Neural cell (in vitro differentiated cells): Measurements from ENCODE around the gene COL16A1. TPM values are rescaled to one million over a fixed set of nuclear protein-coding genes. Genes with fewer than 3 reads are reported as not detected.
"Not testable (repeated sequence)": the region's sequence is repeated elsewhere in the genome, so short reads cannot be mapped to it uniquely, and the experiment has no call there.

Experiments
- H2AFZ ChIP-seq: fragments of 200-600, 300-800 bp; sonication (generic), shearing (Covaris generic); 2 replicates; pipeline ENCODE4 v1.6.0; 2014; ENCODE audit warnings: low read depth, mild to moderate bottlenecking, antibody characterized with exemption, low read length, moderate library complexity
- H3F3A ChIP-seq: fragments of 200-600 bp; shearing (Covaris generic); 2 replicates; pipeline ENCODE4 v1.6.1; 2016; ENCODE audit warnings: mild to moderate bottlenecking, moderate library complexity, mixed read lengths, antibody characterized with exemption, low read length; ENCODE audit not compliant: insufficient read depth, poor library complexity, severe bottlenecking
- H3K27ac ChIP-seq: fragments of 200-600, 300-800 bp; sonication (generic), shearing (Covaris generic); 2 replicates; pipeline ENCODE4 v1.5.1; 2014; ENCODE audit warnings: mild to moderate bottlenecking, low read length, moderate library complexity
- H3K27me3 ChIP-seq: fragments of 300-800, 200-600 bp; sonication (generic), shearing (Covaris generic); 2 replicates; pipeline ENCODE4 v1.6.0; 2014; ENCODE audit warnings: mild to moderate bottlenecking, low read depth, low read length, moderate library complexity; ENCODE audit not compliant: insufficient read depth
- H3K36me3 ChIP-seq: fragments of 300-800, 200-600 bp; sonication (generic), shearing (Covaris generic); 2 replicates; pipeline ENCODE4 v1.5.1; 2014; ENCODE audit warnings: mild to moderate bottlenecking, antibody characterized with exemption, low read length, moderate library complexity; ENCODE audit not compliant: insufficient read depth
- H3K4me2 ChIP-seq: fragments of 300-800, 200-600 bp; sonication (generic), shearing (Covaris generic); 2 replicates; pipeline ENCODE4 v1.6.0; 2014; ENCODE audit warnings: mild to moderate bottlenecking, low read length
- H3K4me3 ChIP-seq: fragments of 300-800, 200-600 bp; sonication (generic), shearing (Covaris generic); 2 replicates; pipeline ENCODE4 v1.5.1; 2014; ENCODE audit warnings: mild to moderate bottlenecking, low read length, moderate library complexity
- H3K79me2 ChIP-seq: fragments of 200-600 bp; shearing (Covaris generic); replicated peaks from 2 replicates; pipeline ENCODE4 v1.6.0; 2014; ENCODE audit warnings: mild to moderate bottlenecking, low read length, moderate library complexity; ENCODE audit not compliant: insufficient read depth
- H3K9ac ChIP-seq: fragments of 300-800, 200-600 bp; sonication (generic), shearing (Covaris generic); 2 replicates; pipeline ENCODE4 v1.6.1; 2016; ENCODE audit warnings: mild to moderate bottlenecking, low read length, mixed read lengths
- H3K9me2 ChIP-seq: fragments of 200-600 bp; shearing (Covaris generic); 2 replicates; pipeline ENCODE4 v1.6.1; 2016; ENCODE audit warnings: mild to moderate bottlenecking, low read length, mixed read lengths; ENCODE audit not compliant: insufficient read depth
- H3K9me3 ChIP-seq: fragments of 200-600, 300-800 bp; sonication (generic), shearing (Covaris generic); 2 replicates; pipeline ENCODE4 v1.6.1; 2016; ENCODE audit warnings: mild to moderate bottlenecking, mixed run types, low read length, moderate library complexity, mixed read lengths
- H4K20me1 ChIP-seq: fragments of 200-600 bp; shearing (Covaris generic); 2 replicates; pipeline ENCODE4 v1.6.1; 2016; ENCODE audit warnings: mild to moderate bottlenecking, mixed run types; ENCODE audit not compliant: insufficient read depth
- EP300 ChIP-seq: fragments of 450-650 bp; conservative IDR thresholded peaks from 2 replicates; pipeline ENCODE4 v1.6.1; 2014; ENCODE audit warnings: antibody characterized with exemption, mild to moderate bottlenecking, moderate library complexity; ENCODE audit not compliant: poor library complexity, severe bottlenecking
- EZH2 ChIP-seq: fragments of 200-600, 300-800 bp; shearing (Covaris generic), sonication (generic); IDR thresholded peaks from 2 replicates; pipeline ENCODE4 v1.6.1; 2014; ENCODE audit warnings: antibody characterized with exemption, low read length, borderline replicate concordance, mild to moderate bottlenecking; ENCODE audit not compliant: insufficient read depth, poor library complexity, severe bottlenecking
- MXI1 ChIP-seq: fragments of 450-650 bp; conservative IDR thresholded peaks from 2 replicates; pipeline ENCODE4 v1.6.1; 2014; ENCODE audit warnings: antibody characterized with exemption, mild to moderate bottlenecking; ENCODE audit not compliant: poor library complexity, severe bottlenecking
- POLR2AphosphoS5 ChIP-seq: IDR thresholded peaks from 2 replicates; pipeline ENCODE4 v1.6.1; 2012
- RAD21 ChIP-seq: fragments of 450-650 bp; conservative IDR thresholded peaks from 2 replicates; pipeline ENCODE4 v1.6.1; 2014; ENCODE audit warnings: antibody characterized with exemption, mild to moderate bottlenecking, moderate library complexity
- SMC3 ChIP-seq: fragments of 450-650 bp; conservative IDR thresholded peaks from 2 replicates; pipeline ENCODE4 v1.6.1; 2014; ENCODE audit warnings: antibody characterized with exemption, mild to moderate bottlenecking, moderate library complexity; ENCODE audit not compliant: poor library complexity
- TAF1 ChIP-seq: IDR thresholded peaks from 2 replicates; pipeline ENCODE4 v1.6.1; 2012; ENCODE audit warnings: low read depth
- polyA plus RNA-seq: library from polyadenylated mRNA; depleted of rRNA; stranded (reverse); fragments of >200 nt; gene quantifications from 2 replicates; pipeline ENCODE4 v1.2.3, GENCODE V29; 2014
- TF ChIP-seq, protein P1 (sequence below): fragments of 450-650 bp; IDR thresholded peaks from 2 replicates; pipeline ENCODE4 v1.5.1; 2014; ENCODE audit warnings: antibody characterized with exemption, mild to moderate bottlenecking, moderate library complexity; ENCODE audit not compliant: poor library complexity, severe bottlenecking
- TF ChIP-seq, protein P2 (sequence below): IDR thresholded peaks from 2 replicates; pipeline ENCODE4 v1.6.1; 2012; ENCODE audit warnings: borderline replicate concordance

COL16A1 gene
- polyA plus RNA-seq, 1 donor from 2014 or later = 3.4 TPM

DNA sequence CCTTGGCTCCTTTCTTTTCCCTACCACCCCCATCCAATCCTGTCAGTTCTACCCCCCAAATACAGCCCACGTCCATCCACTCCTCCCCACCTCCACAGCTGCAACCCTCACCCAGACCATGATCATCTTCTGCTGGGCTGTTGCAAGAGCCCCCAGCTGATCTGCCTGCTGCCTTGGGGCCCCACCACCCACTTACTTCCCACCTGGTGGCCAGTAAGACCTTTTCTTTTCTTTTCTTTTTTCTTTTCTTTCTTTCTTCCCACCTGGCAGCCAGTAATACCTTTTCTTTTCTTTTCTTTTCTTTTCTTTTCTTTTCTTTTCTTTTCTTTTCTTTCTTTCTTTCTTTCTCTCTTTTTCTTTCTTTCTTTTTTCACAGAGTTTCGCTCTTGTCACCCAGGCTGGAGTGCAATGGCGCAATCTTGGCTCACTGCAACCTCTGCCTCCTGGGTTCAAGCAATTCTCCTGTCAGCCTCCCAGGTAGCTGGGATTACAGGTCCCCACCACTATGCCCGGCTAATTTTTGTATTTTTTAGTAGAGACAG, 3.3 kb upstream of the COL16A1 start:
- not testable (repeated sequence) for H3K27ac ChIP-seq, H3K36me3 ChIP-seq, H3F3A ChIP-seq, H3K9ac ChIP-seq, H3K9me3 ChIP-seq, H3K4me3 ChIP-seq, H4K20me1 ChIP-seq, H3K4me2 ChIP-seq, H2AFZ ChIP-seq, H3K9me2 ChIP-seq, H3K79me2 ChIP-seq
- H3K27me3 ChIP-seq = peaks cover 13% of the 10 kb centered on the region

DNA sequence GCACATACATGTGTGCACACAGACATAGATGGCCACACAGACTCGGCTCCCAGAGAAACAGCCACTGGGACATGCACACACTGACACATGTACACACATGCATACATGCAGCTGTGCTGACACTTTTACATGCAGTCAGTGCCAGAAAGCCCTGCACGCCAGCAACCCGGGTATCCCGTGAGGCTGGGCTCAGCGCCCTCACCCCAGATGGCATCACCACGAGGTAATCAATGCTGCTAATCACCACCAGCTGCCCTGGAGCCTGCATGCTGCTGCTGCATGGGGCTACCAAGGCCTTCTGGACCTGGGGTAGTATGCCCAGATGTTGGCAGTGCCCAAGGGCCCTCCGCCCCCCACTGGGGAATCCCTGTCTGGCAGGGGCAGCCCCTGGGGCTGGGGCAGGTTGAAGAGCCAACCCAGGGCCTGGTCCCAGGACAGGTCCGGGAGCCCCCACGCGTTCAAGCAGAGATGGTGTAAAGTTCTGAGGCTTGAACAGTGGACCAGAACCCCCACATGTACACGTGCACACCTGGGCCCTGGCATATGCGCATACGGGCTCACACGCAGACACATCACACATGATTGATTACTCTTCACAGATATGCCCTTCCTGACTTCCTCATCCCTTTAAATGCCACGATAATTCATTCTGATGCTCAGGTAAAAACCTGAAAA, 2.7 kb upstream of the COL16A1 start:
- peaks cover 13% of the 10 kb centered on the region for H3K27me3 ChIP-seq
- H3K9ac ChIP-seq = no peak overlapping the region
- no peaks in the 10 kb centered on the region for H3K9me2 ChIP-seq
- no peaks in the 10 kb centered on the region for H3K9me3 ChIP-seq
- no peaks in the 10 kb centered on the region for H3K79me2 ChIP-seq
- H2AFZ ChIP-seq = no peak overlapping the region
- no peaks in the 10 kb centered on the region for H3K36me3 ChIP-seq
- H3F3A ChIP-seq = no peaks in the 10 kb centered on the region
- H3K27ac ChIP-seq = no peak overlapping the region
- H3K4me2 ChIP-seq = no peak overlapping the region
- no peaks in the 10 kb centered on the region for H4K20me1 ChIP-seq
- no peak overlapping the region for H3K4me3 ChIP-seq
- TF ChIP-seq, protein P1, sequence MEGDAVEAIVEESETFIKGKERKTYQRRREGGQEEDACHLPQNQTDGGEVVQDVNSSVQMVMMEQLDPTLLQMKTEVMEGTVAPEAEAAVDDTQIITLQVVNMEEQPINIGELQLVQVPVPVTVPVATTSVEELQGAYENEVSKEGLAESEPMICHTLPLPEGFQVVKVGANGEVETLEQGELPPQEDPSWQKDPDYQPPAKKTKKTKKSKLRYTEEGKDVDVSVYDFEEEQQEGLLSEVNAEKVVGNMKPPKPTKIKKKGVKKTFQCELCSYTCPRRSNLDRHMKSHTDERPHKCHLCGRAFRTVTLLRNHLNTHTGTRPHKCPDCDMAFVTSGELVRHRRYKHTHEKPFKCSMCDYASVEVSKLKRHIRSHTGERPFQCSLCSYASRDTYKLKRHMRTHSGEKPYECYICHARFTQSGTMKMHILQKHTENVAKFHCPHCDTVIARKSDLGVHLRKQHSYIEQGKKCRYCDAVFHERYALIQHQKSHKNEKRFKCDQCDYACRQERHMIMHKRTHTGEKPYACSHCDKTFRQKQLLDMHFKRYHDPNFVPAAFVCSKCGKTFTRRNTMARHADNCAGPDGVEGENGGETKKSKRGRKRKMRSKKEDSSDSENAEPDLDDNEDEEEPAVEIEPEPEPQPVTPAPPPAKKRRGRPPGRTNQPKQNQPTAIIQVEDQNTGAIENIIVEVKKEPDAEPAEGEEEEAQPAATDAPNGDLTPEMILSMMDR = no peak

DNA sequence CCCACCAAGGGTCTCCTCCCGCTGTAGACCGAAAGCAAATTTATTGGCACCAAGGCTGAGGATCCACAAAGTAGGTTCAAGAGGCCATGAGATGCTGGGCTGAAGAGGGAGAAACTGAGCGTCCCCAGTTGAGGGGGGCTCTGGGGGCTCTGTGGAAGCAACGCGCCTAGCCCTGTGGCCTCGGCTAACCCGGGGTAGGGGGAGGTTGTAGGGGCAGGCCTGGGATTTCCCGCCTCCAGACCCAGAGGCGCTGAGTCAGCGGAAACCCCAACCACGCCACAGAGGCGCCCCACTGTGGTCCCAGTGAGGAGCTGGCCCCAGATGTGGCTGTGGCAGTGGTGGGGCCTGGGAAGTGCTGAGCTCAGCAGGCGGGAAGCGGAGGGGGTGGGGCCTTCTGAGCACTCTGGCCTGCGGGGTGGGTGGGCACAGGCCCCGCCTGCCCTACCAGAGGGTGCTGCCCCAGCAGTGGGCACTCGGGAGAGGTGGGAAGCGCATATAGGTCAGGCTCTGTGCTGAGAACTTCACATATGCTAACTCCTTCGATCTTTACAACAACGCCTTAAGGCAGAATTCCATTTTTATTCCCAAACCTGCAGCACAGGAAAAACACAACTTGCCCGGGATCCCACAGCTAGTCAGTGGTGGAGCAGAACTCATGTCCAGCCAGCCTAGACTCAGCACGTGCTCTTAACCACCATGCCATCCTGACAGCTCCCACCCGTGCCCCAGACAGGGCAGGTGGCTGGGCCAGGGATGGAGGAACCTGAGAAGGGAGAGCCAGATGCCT, 1.5 kb upstream of the COL16A1 start:
- H4K20me1 ChIP-seq = no peaks in the 10 kb centered on the region
- H3K9ac ChIP-seq = no peak overlapping the region
- no peaks in the 10 kb centered on the region for H3F3A ChIP-seq
- peaks cover 13% of the 10 kb centered on the region for H3K27me3 ChIP-seq
- no peak overlapping the region for H2AFZ ChIP-seq
- H3K9me3 ChIP-seq = no peaks in the 10 kb centered on the region
- H3K27ac ChIP-seq = no peak overlapping the region
- H3K4me2 ChIP-seq = no peak overlapping the region
- no peaks in the 10 kb centered on the region for H3K79me2 ChIP-seq
- no peaks in the 10 kb centered on the region for H3K36me3 ChIP-seq
- H3K9me2 ChIP-seq = no peaks in the 10 kb centered on the region
- H3K4me3 ChIP-seq = no peak overlapping the region
- TF ChIP-seq TAF1 (no peak), EZH2 (no peak), SMC3 (no peak), RAD21 (no peak), POLR2AphosphoS5 (no peak), EP300 (no peak), MXI1 (no peak)
- TF ChIP-seq, protein P2, sequence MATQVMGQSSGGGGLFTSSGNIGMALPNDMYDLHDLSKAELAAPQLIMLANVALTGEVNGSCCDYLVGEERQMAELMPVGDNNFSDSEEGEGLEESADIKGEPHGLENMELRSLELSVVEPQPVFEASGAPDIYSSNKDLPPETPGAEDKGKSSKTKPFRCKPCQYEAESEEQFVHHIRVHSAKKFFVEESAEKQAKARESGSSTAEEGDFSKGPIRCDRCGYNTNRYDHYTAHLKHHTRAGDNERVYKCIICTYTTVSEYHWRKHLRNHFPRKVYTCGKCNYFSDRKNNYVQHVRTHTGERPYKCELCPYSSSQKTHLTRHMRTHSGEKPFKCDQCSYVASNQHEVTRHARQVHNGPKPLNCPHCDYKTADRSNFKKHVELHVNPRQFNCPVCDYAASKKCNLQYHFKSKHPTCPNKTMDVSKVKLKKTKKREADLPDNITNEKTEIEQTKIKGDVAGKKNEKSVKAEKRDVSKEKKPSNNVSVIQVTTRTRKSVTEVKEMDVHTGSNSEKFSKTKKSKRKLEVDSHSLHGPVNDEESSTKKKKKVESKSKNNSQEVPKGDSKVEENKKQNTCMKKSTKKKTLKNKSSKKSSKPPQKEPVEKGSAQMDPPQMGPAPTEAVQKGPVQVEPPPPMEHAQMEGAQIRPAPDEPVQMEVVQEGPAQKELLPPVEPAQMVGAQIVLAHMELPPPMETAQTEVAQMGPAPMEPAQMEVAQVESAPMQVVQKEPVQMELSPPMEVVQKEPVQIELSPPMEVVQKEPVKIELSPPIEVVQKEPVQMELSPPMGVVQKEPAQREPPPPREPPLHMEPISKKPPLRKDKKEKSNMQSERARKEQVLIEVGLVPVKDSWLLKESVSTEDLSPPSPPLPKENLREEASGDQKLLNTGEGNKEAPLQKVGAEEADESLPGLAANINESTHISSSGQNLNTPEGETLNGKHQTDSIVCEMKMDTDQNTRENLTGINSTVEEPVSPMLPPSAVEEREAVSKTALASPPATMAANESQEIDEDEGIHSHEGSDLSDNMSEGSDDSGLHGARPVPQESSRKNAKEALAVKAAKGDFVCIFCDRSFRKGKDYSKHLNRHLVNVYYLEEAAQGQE = no peak
- TF ChIP-seq, protein P1 = no peak
